GM19455 (cell line): ENCODE data around the gene SCLT1.
"Not testable (repeated sequence)": the region's sequence is repeated elsewhere in the genome, so short reads cannot be mapped to it uniquely, and the experiment has no call there.

ENCODE experiments used
- ATAC-seq: cut with Tn5 transposase; IDR thresholded peaks from one replicate; pipeline ENCODE4 v1.9.1; 2021; ENCODE audit not compliant: unreplicated experiment

Gene SCLT1

GRCh38 chr4:129077326-129077725, 16.0 kb downstream of the SCLT1 start:
- ATAC-seq: no peak

GRCh38 chr4:129069537-129069936, 23.8 kb downstream of the SCLT1 start:
- not testable (repeated sequence) for ATAC-seq

- ATAC-seq: no peak
Observed at GRCh38 chr4:129064717-129065116, 28.6 kb downstream of the SCLT1 start.

- ATAC-seq: no peak
Observed at GRCh38 chr4:129063640-129064039, 29.7 kb downstream of the SCLT1 start.

- ATAC-seq: no peak
Observed at GRCh38 chr4:129062580-129062979, 30.8 kb downstream of the SCLT1 start.

- ATAC-seq: no peak
Observed at GRCh38 chr4:129059028-129059427, 34.3 kb downstream of the SCLT1 start.

- no peak for ATAC-seq
Observed at GRCh38 chr4:129046055-129046959, 47.0 kb downstream of the SCLT1 start.

- no peak for ATAC-seq
Observed at GRCh38 chr4:129043523-129043922, 49.8 kb downstream of the SCLT1 start.

GRCh38 chr4:129040471-129040870, 52.9 kb downstream of the SCLT1 start:
- ATAC-seq: no peak

GRCh38 chr4:129037093-129037492, 56.2 kb downstream of the SCLT1 start:
- no peak for ATAC-seq

- no peak for ATAC-seq
Observed at GRCh38 chr4:129014566-129015509, 78.5 kb downstream of the SCLT1 start.

- no peak for ATAC-seq
Observed at GRCh38 chr4:129008096-129008495, 85.2 kb downstream of the SCLT1 start.

GRCh38 chr4:128986908-128987307, 106.4 kb downstream of the SCLT1 start:
- no peak for ATAC-seq

GRCh38 chr4:128986019-128986418, 107.3 kb downstream of the SCLT1 start:
- ATAC-seq: no peak

- ATAC-seq: no peak
Observed at GRCh38 chr4:128983771-128984485, 109.4 kb downstream of the SCLT1 start.

GRCh38 chr4:128981377-128981776, 112.0 kb downstream of the SCLT1 start:
- ATAC-seq: no peak

- no peak for ATAC-seq
Observed at GRCh38 chr4:128980816-128981326, 112.5 kb downstream of the SCLT1 start.

GRCh38 chr4:128979934-128980333, 113.4 kb downstream of the SCLT1 start:
- no peak for ATAC-seq

- ATAC-seq: no peak
Observed at GRCh38 chr4:128978985-128979384, 114.4 kb downstream of the SCLT1 start.

- no peak for ATAC-seq
Observed at GRCh38 chr4:128974136-128974581, 119.2 kb downstream of the SCLT1 start.

- no peak for ATAC-seq
Observed at GRCh38 chr4:128973384-128973783, 120.0 kb downstream of the SCLT1 start.
